Spleen (tissue), 7 donors: ENCODE data around the gene DPP3.
A peak's percentile ranks its signal among the peaks of the same experiment; 100 is the strongest.

Experiments
- POLR2A ChIP-seq, 3 donors: fragments of 450-650 bp; IDR thresholded peaks; one replicate each; pipeline ENCODE4 v1.5.1; 2017; ENCODE audit warnings: antibody characterized with exemption in 3 of 3, mild to moderate bottlenecking in 1 of 3
- TF ChIP-seq, protein P1 (sequence below), 11 experiments: fragments of 200-600 bp in 7 of 11; fragments of 450-650 bp in 4 of 11; sonication (generic) in 4 of 11; IDR thresholded peaks in 8 of 11; conservative IDR thresholded peaks in 3 of 11; 1 replicate in 7 of 11; 2 replicates in 4 of 11; pipeline versions ENCODE4 v1.4.0 to v1.8.0; 2016 to 2021; ENCODE audit warnings: antibody characterized with exemption in 11 of 11, inconsistent platforms in 4 of 11, mild to moderate bottlenecking in 1 of 11
- donor health status: DM: no; HTN: no; CAD: no; lungs with moderate emphysema.
- donor health status: DM: no; HTN: no; CAD: no.
- donor health status: DM: no; HTN: no; CAD: no.

- TF ChIP-seq, protein P1, sequence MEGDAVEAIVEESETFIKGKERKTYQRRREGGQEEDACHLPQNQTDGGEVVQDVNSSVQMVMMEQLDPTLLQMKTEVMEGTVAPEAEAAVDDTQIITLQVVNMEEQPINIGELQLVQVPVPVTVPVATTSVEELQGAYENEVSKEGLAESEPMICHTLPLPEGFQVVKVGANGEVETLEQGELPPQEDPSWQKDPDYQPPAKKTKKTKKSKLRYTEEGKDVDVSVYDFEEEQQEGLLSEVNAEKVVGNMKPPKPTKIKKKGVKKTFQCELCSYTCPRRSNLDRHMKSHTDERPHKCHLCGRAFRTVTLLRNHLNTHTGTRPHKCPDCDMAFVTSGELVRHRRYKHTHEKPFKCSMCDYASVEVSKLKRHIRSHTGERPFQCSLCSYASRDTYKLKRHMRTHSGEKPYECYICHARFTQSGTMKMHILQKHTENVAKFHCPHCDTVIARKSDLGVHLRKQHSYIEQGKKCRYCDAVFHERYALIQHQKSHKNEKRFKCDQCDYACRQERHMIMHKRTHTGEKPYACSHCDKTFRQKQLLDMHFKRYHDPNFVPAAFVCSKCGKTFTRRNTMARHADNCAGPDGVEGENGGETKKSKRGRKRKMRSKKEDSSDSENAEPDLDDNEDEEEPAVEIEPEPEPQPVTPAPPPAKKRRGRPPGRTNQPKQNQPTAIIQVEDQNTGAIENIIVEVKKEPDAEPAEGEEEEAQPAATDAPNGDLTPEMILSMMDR (IDR thresholded peaks at IDR 0.05 in 8 of 11, conservative IDR thresholded peaks at IDR 0.05 in 3 of 11): no peak
- TF ChIP-seq POLR2A (IDR thresholded peaks at IDR 0.05): peak in 1 of 3 donors; percentile 20
Observed at GRCh38 chr11:66466225-66467033, 13.8 kb upstream of the DPP3 start, which contains the start of gene PELI3.
